Measurements from ENCODE around the gene FARS2.

DNA sequence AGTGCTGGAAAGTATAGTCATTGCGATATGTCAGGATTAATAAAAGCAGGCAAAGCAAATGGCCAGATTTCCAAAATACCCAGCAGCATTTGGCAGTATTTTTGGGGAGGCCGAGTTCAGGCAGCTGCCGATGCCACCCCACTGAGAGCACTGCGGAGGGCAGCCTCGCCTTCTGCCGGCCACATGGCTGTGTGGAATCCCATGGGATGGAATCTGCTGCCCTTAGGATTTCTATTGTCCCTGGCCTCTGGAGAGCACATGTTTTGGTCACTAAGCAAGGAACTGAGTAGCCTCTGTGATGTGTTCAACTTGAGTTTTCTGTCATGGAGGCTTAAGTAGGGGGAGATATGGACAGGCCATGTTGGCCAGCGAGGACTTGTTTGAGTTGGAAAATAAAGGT lies 123.0 kb downstream of the FARS2 start:
- no peak for TF ChIP-seq CTCF (IDR thresholded peaks at IDR 0.05)
- TF ChIP-seq POLR2A (IDR thresholded peaks at IDR 0.05) = no peak

All from vagina (tissue), 2 donors.